Activated CD4-positive, alpha-beta T cell treated with anti-CD3 and anti-CD28 coated beads, Interleukin-10, Interleukin-2, amounts not matched to agents 100 ng/mL and 50 ng/mL, durations not matched to agents 16 hours and 8 hours (primary cell): ENCODE measurements around the gene PREP.

Experiments
- DNase-seq: peaks from one replicate; pipeline ENCODE4 v3.0.0-alpha.2; 2020

PREP gene

GRCh38 chr6:105304825-105305224 is 98.1 kb downstream of the PREP start:
- DNase-seq = no peak

- DNase-seq = no peak
Observed at GRCh38 chr6:105304366-105304765, 98.5 kb downstream of the PREP start.

- DNase-seq = no peak
Observed at GRCh38 chr6:105302617-105303128, 100.2 kb downstream of the PREP start.

- no peak for DNase-seq
Observed at GRCh38 chr6:105301756-105302616, 100.9 kb downstream of the PREP start.

GRCh38 chr6:105301072-105301503 is 101.8 kb downstream of the PREP start:
- no peak for DNase-seq

GRCh38 chr6:105300090-105300489 is 102.8 kb downstream of the PREP start:
- DNase-seq = no peak

- no peak for DNase-seq
Observed at GRCh38 chr6:105294129-105294528, 108.8 kb downstream of the PREP start.

GRCh38 chr6:105292689-105293339 is 110.1 kb downstream of the PREP start:
- no peak for DNase-seq

- DNase-seq = no peak
Observed at GRCh38 chr6:105291525-105291924, 111.4 kb downstream of the PREP start.

GRCh38 chr6:105282631-105283585 is 120.0 kb downstream of the PREP start:
- no peak for DNase-seq

GRCh38 chr6:105280033-105280432 is 122.8 kb downstream of the PREP start:
- no peak for DNase-seq

GRCh38 chr6:105279463-105279862 is 123.4 kb downstream of the PREP start:
- DNase-seq = no peak

- DNase-seq = no peak
Observed at GRCh38 chr6:105278813-105279212, 124.1 kb downstream of the PREP start.

- DNase-seq = no peak
Observed at GRCh38 chr6:105278035-105278434, 124.8 kb downstream of the PREP start.

- DNase-seq = no peak
Observed at GRCh38 chr6:105276374-105276773, 126.5 kb downstream of the PREP start.

- no peak for DNase-seq
Observed at GRCh38 chr6:105275542-105275941, 127.3 kb downstream of the PREP start.

- no peak for DNase-seq
Observed at GRCh38 chr6:105274678-105275077, 128.2 kb downstream of the PREP start.

GRCh38 chr6:105273589-105273988 is 129.3 kb downstream of the PREP start:
- no peak for DNase-seq

GRCh38 chr6:105272786-105273185 is 130.1 kb downstream of the PREP start:
- DNase-seq = no peak

GRCh38 chr6:105270511-105270910 is 132.4 kb downstream of the PREP start:
- DNase-seq = no peak

- DNase-seq = no peak
Observed at GRCh38 chr6:105269390-105269789, 133.5 kb downstream of the PREP start.

GRCh38 chr6:105263685-105264610 is 138.9 kb downstream of the PREP start:
- peak; percentile 32 for DNase-seq
